ENCODE measurements around the gene SEC16A.

The SEC16A gene

DNA sequence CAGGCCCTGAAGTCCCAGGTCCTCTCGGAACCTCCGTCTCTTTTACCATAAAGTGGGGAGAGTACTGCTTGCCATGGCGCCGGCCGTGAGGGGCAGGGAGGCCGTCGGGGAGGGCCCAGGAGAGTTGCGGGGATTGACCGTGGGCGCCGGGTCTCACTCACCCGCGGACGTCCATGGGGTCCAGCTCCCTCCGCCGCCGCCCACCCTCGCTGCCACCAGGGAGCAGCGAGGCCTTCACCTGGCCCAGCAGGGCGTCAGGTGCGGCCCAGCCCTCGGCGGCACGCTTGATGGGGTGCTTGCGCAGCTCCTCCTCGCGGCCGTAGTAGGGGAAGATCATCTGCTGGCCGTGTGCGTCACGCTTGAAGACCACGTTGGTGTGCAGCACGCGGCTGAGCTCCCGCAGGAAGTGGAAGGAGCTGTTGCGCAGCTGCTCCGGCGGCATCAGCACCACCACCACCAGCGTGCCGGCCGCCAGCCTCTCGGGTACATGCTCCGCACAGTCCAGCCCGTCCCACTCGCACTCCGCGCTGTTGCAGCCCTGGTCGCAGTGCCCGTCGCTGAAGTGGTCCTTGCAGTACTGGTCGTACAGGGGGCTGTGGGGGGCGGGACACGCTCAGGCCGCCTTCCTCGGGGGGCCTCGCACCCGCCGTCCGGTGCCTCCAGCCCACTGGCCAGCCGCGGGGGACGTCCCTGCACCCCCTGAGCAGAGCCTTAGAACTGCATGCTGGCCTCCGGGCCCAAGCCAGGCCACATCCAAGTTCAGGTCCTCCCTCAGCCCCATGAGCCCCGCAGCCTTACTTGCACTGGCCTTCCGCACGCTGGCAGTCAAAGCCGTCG is 21.9 kb upstream of the SEC16A start:
- DNase-seq: no peak

DNA sequence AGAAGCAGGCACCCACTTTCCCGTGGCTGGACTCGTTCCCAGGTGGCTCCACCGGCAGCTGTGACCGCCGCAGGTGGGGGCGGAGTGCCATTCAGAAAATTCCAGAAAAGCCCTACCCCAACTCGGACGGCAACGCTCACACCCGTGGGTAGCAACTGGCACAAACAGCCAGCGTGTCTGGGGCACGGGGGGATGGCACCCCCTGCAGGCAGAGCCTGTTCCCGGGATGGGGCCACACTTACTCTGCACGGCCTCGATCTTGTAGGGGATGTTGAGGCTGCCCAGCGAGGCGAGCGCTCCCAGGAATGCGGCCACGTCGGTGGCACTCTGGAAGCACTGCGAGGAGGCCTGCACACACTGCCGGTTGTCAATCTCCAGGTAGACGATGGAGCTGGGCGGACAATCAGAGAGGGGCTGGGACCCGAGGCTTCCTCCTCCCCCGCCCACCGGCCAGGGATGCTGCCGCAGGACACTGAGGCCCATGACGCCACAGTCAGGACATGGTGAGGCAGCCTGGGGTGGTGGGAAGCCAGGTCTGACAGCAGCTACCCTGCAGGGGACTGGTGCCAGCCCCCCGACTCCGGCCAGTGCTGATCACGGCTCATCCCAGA is 20.2 kb upstream of the SEC16A start:
- DNase-seq: no peak

DNA sequence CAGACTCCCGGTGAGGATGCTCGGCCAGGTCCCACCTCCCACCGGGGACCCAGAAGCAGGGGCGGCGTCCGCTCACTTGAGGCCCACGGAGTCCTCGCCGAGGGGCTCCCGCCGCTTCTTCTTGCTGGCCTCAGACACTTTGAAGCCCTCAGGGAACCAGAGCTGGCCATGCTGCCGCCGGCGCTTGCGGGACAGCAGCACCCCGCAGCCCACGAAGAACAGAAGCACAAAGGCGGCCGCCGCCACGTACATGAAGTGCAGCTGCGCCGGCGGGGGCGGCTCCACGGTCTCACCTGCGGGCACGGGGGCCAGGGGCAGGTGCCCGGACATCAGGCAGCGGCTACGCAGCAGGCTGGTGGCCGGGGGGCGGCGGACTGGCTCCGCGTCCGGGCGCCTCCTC is 19.4 kb upstream of the SEC16A start:
- no peak for DNase-seq

DNA sequence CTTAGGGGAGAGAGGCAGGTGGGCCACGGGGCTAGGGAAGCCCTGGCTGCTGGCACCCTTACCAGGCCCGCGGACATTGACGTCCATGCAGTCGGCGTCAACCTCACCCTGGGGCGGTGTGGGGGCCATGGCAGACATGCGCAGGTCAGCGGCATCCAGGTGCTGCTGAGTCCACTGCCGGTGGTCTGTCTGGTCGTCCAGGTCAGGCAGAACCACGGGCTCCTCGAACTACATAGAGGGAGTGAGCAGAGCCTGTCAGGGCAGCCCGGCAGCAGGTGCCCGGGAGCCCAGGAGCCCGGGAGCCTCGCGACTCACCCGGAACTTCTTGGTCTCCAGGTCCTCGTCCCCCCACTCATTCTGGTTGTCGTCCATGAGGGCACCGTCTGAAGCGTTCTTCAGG is 18.8 kb upstream of the SEC16A start:
- no peak for DNase-seq

DNA sequence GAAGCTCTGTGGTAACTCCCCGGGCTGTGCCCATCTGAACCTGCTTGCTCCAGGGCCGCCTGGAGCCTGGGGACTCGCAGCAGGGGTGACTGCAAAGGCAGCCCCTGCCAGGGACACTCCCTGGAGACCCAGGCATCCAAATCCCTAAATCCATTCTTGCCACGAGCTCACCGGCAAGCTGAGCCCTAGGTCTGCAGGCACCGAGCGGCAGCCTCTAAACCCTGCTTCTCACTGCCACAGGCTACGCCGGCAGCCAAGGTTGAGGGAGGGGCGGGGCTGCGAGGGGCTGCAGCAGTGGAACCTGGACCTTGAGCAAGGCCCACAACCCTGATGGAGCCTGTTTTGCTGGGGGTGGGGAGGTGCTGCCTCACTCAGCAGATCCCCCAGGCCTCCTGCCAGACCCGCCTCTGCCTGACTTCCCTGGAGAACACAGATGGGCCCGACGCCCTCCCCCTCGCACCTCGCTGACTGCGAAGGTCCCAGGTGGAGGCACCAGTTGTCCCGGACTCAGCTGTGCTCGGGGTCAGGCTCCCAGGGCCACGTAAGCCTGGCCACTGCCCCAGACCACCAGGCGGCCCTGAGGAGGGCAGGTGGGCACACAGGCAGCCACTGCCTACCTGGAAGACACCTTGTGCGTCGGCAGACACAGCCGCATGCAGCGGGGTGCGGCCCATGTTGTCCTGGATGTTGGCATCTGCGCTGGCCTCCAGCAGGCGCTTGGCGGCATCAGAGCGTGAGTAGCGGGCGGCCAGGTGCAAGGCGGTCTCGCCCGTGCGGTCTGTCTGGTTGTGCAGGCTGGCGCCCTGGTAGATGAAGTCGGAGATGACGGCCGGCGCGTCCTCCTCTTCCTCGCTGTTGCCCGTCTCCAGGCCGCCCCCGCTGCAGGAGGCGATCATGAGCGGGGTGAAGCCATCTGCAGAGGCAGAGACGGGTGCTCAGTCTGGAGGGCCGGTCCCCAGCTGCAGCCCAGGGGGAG is 17.4 kb upstream of the SEC16A start:
- no peak for DNase-seq

DNA sequence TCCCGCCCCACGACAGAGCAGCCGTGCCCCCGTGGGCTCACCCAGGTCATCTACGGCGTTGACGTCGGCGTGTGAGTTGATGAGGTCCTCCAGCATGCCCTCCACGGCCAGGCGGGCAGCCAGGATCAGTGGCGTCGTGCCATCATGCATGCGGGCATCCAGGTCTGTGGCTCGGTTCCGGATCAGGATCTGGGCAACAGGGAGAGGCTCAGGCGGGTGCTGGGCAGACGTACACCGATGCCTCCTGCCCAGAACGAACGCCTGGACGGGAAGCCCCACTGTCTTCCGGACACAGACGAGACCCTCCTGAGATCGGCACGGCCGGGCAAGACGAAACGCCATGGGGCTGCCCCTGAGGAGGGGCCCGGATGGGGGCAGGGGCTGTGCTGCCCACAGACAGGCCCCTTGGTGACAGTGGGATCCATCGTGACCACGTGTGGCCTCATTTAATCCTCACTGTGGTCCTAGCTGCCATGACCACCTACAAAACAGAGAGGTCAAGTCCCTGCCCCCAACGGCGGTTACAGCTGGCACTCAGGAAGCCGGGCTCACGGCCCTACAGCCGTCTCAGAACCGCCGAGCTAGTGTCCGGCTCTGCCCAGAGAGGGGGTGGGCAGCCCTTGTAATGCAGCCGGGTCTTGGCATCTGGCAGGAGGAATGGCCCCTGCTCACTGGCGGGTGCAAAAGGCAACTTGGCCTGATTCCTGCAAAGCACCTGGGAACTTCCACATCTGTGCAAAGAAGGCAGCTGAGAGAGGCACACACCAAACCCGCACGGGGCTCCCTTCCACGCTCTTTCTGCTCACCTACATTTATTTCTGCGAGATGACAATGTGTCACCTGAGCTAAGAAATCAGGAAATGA is 16.5 kb upstream of the SEC16A start:
- no peak for DNase-seq

DNA sequence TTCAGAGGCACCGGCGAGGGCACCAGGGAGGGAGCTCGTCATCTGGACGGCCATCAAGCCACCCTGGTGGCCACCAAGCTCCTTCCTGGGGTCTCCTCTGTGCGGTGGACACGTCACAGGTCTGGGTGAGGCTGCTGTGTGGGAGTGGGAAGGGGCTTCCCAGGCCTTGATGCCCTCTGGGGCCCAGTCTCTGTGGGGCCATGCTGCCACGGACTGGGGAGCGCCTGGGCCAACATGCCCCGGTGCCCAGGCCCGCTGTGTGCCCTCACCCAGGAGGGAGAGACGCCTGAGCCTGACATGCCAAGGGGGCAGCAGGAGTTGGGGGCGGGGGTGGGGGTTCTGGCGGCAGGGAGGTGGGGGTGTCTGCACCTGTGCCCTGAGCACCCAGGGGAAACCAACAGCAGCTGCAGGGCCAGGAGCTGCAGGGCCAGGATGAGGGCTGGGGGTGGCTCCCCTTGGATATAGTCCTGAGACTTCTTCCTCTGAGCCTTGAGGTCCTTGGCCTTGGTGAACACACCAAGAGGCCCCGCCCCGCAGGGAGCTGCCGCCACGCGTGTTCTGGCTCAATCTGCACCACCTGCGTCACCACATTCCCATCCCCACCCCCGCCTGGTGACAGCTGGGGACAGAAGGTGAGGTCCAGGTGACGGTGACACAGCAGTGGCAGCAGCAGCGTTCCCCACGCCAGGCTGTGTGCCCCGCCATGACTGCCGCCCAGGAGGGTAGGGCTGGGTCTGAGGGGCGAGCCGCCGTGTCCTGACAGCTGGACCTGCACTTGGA is 15.3 kb upstream of the SEC16A start:
- DNase-seq: no peak

DNA sequence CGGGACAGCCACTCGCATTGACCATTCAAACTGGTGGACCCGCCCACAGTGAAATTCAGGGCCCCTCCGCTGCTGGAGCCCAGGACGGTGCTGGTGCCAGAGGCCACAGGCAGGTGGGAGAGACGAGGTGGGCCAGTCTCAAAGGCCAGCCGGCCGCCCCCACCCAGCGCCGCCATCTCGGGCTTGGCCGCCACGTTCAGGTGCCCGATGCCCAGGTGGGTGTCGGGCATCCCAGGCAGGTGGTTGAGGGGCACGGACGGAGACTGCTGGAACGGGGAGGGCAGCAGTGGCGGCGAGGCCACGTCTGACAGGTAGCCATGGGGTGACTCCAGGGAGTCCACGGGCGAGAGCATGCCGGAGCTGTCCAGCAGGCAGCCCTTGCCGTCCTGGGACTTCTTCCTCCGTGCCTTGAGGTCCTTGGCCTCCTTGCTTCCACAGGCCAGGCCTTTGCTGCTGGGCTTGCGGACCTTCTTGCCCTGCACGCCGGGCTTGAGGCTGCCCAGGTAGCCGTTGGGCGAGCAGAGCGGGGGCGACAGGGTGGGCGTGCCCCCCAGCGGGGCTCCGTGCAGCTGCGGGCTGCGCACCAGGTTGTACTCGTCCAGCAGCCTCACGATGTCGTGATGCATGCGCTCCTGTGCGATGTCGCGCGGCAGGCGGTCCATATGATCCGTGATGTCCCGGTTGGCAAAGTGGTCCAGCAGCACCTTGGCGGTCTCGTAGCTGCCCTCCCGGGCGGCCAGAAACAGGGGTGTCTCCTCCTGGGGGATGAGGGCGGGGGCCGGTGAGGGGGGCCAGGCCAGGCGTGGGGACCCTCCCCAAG is 14.2 kb upstream of the SEC16A start:
- no peak for DNase-seq

DNA sequence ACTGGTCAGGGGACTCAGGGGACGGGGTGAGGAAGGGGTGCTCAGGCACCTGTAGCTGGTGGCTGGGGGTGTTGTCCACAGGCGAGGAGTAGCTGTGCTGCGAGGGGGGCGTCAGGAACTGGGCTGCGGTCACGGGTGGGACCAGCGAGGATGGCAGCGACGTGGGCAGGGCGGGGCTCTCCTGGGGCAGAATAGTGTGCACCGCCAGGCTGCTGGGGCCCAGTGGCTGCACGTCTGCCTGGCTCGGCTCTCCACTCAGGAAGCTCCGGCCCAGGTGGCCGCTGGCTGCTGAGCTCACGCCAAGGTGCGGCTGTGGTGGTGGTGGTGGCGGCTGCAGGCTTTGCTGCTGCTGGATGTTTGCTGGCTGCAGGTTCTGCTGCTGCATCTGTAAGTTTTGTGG is 13.3 kb upstream of the SEC16A start:
- DNase-seq: no peak

DNA sequence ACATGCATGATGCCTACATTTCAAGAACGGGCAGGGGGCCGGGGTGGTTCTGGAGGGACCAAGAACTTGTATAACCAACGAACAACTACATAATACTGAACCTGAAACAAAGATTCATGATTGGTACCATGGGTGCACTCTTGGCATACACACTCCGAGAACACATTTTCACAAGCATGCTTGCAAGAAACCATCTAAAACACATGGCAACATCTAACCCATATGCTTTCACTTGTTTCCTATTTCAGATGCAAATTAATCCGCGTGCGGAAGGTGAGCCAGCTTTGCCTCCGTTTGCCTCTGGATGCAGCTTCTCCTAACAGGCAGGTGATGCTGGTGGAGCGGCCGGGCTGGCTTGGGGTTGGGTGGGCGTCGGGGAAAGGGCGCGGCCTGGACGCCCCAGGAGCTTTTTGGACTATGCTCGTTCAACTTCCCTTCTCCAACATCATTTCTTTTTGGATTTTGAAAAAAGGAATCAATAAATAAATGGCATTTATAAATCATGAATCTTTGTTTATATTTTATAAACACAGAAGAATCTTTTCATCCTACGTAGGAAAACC is 12.5 kb upstream of the SEC16A start:
- DNase-seq: no peak

DNA sequence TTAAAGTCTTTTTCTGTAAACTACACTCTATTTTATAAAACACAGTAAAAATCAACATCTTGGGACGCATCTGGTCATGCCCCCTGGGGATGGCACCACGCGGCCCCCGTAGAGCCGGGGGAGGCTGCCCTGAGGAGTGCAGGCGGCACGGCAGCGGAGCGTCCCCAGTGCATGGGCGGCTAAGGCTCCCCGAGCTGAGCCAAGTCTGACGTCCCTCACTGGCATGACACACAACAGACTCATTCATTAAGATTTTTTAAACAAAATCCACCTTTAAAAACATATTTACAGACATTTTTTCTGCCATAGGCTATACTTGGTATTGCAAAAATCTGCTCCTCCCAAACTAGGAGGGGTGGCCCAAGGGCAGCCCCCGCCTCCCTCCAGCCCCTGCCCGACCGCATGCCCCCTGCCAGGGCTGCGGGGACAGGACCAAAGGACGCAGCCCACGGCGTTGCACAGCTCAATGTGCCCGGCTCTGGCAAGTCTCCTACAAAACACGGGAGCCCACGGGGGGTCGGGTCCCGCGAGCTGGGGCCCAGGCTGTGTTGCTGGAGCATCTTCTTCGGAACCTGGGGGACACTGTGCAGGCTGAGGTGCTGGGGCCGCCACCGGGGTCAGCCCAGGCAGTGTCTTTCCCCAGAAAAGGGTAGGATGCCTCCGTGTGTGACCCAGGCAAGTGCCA is 11.8 kb upstream of the SEC16A start:
- no peak for DNase-seq

DNA sequence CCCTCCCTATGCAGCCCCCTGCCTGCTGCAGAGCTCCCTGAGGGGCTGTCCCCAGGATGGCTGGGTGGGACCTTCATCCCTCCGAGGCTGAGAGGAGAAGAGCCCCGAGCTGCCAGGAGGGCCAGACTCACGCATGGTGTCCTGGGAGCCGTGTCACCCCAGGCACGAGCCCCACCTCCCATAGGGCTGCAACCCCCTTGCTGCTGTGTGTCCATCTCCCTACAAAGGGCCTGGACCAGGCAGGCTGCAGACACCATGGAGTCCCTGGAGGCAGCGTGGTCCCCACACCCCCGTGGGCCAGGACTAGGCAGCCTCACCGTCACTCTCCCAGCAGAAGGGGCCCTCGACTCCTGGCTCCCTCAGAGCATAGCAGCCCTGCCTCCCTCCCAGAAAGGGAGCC is 11.2 kb upstream of the SEC16A start:
- no peak for DNase-seq

DNA sequence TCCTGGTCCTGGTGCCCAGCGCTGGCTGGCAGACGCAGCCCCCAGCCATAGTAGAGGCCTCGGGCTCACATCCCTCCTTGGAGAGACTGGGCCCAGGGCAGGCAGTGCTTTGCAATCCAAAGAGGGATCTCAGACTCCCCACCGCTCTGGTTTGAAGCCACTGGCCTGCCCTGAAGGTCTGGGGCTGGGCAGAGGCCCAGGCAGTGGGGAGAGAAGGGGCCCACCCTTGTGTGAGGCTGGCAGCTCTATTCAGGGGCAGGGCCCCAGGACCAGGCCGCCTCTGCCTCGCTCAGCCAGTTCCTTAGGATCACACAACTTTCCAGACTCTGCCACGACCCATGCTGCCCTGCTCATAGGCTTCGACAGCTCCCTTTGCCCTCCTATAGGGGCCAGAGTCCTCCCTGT is 10.7 kb upstream of the SEC16A start:
- no peak for DNase-seq

DNA sequence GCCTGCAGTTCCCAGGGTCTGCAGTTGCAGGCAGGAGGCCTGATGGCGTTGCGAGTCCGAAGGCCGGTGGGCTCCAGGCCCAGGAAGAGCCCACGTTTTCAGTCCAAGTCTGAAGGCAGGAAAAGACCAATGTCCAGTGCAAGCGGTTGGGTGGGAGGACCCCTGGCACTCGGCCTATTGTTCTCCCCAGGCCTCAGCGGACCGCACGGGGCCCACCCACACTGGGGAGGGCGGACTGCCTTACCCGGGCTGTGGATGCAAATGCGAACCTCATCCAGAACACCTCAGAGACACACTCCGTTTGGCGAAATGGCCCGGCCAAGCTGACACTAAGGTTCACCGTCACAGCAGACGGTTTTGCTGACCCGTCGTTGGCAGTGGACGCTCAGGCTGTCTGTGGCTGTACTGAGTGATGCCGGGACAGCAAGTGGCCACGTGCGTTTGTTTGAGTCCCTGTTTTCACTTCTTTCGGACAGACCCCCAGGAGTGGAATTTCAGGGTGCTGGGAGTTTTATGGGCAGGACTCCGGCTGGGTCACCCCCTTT is 10.2 kb upstream of the SEC16A start:
- no peak for DNase-seq

DNA sequence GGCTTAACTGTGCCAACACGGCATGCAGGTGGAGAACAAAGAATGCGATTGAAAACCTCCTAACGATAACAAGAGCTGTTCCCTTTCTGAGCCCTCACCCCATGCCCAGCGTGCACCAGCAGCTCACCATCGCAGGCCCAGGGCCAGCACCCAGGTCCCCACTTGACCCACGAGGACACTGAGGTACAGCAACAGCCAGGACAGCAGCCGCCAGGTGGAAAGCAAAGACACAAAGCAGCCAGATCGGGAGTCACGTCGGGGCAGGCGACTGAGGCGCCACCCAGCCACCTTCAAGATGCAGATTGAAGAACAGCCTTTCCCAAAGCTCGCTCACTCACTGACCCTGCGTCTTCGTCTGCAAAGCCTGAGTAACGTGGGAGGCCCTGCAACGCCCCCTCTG is 6.9 kb upstream of the SEC16A start:
- DNase-seq: no peak

DNA sequence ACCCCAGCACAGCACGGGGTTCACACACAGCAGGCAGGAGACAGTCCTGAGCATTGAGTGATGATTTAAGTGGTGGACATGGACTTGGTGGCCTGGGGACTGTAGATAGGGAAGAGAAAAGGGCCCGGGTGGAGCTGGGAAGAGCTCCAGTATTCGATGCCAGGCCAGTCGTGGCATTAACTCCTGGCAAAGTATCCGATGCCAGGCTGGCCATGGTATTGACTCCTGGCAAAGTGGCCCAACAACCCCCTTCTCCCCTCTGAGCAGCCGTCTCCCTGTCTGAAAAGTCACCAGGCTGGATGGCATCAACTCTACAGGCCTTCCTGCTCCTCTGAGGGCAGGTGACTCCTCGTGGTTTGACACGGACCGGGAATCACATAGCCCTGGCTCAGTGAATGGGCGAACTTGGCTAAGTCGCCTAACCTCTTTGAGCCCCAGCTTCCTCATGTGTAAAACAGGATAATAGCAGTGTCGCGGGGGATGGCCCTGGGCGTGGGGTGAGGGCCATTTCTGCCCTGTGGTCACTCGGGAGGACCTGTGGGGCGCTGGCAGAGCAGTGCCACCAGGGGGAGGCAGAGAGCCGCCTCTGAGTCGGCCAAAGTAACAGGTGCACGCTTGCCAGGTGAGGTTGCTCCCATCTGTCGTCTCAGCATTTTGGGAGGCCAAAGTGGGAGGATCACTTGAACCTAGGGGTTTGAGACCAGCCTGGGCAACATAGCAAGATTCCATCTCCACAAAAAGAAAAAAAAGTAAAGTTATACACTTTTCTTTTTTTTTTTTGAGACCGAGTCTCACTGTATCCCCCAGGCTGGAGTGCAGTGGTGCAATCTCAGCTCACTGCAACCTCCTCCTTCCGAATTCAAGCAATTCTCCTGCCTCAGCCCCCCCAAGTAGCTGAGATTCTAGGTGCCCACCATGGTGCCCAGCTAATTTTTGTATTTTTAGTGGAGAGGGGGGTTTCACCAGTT is 5.7 kb upstream of the SEC16A start:
- DNase-seq: peak; percentile 81

DNA sequence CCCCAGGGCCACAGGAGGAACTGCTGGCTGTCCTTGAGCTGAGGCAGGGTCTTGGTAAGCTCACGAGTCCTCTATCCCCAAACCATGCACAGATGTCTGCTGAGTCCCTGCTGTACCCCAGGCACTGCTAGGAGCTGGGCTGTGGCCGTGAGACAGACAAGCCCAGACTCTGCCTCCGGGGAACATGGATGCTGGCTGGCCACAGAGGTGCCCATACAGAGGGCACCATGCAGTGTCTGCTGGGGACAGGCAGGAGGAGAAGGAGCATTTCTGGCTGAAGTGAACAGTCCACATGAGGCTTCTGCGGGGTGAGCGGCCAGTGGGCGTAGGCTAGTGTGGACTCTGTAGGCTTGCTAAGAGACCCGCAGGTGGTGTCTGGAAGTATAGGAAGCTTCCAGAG is 4.8 kb upstream of the SEC16A start:
- DNase-seq: no peak

Data from activated CD4-positive, alpha-beta T cell treated with anti-CD3 and anti-CD28 coated beads for 48 hours (primary cell).